Endothelial cell of hepatic sinusoid (primary cell): Measurements from ENCODE around the gene FHIT.
"Not testable (repeated sequence)": the region's sequence is repeated elsewhere in the genome, so short reads cannot be mapped to it uniquely, and the experiment has no call there.

Experiments
- in situ Hi-C: cut with HindIII; loops from 2 replicates; pipeline ENCODE4 v1.10.0; 2017; ENCODE audit warnings: low sequenced_read_pairs

Gene FHIT

DNA sequence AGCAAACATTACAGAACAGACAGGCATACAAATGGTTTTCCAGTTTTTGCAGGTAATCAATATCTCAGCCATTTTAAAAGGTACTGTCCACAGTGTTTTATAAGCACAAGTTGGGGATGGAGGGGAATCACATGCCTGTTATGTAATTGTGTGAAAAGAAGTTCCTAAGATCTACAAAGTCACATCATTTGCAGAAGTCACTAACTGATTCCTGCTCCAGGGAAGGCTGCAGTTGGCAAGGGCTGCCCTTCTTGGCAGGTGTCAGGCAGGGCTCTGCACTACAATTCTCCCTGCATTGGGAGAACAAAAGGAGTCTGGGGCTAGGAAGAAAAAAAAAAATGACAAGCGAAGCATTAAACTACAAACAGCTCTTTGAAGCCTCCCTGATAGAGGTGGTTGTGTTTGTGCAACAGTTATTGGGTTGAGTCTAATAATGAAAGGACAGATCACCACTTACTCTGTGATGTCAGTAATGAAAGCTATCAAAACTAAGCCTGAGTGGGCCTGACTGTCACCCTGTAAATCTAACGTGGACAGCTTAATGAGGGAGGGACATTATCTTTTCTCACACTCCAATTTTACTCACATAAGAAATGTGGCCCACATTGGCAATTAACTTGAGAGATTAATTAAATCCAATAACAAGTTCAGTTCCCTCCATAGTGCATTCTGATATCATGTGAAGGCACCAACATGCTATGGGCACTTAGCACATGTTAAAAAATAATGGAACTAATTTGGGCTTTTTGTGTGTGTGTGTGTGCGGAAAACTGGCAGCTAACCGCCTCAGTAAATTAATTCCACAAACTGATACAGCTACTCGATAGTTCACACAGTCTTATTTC is 242.9 kb downstream of the FHIT start:
- in situ Hi-C loops: no loop called here

DNA sequence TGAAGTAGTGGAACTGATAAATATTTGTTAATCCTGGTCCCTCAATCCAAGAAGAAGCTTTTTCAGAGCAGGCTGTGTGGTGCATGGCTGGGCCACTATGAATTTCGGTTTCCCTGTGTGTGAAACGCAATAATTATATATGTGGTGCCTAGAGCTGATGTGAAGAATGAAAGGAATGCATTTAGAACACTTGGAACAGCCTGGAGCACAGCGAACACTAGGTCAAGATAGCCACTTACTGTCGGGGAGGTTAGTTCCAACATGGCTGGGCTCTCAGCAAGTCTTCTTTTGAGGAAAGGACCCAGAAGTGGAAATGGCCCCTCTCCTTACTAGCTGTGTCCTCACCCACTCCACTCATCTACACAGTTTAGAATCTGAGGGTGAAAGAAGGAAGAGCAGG is 245.7 kb downstream of the FHIT start:
- in situ Hi-C loops: no loop called here

- in situ Hi-C loops: no loop called here
Observed at GRCh38 chr3:60998858-60999257, 252.4 kb downstream of the FHIT start.

- in situ Hi-C loops: no loop called here
Observed at GRCh38 chr3:60992395-60992794, 258.9 kb downstream of the FHIT start.

DNA sequence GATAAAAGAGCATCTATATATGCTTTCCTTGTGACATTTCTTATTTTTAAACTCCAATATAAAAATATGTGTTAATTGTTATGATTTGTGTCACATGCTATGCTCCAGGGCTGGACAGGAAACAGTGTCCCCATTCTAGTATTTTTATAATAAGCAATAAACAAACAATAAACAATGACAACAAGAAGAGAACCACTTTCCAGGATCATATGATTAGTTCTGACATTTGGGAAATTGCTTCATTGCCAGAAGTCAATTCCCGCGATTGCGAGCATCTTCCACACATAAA is 260.9 kb downstream of the FHIT start:
- in situ Hi-C loops: no loop called here

DNA sequence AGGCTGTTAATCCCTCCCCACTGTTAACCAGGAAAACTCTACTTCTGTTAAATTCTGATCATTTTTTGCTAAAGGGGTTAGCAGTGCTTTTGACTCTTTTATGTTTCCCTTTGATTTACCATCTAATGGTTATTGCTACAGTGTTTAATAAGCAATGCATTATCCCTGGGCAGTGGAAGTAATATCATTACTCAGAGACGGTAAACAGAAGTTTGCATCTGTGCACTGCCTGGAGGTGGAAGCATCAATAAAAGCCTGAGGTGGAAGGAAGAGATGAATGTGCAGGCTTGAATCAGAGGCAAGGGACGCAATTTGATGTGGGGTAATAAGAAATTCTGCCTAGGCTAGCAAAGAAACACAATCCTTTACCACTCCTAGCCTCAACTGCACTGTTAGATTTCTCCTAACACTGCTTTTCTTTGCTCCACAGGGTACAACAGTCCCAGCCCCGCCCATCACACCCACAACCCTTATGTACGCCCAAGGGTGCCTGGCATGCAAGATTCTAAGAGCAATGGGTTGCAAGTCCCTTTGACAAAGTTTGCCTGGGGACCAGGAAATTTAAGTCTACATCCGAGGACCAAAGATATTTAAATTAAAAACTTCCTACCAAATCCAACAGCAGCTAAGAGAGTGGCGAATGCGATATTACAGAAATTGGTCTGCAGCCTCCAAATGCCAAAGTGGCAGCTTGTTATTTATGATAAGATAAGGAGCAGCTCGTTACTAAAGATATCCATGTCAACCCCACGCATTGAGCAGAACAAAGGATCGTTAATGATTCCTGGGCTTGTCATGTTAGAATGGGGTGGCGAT is 261.4 kb downstream of the FHIT start:
- in situ Hi-C loops: no loop called here

- in situ Hi-C loops: not testable (repeated sequence)
Observed at GRCh38 chr3:60987191-60987590, 264.1 kb downstream of the FHIT start.

GRCh38 chr3:60986552-60986951 is 264.7 kb downstream of the FHIT start:
- in situ Hi-C loops: no loop called here

DNA sequence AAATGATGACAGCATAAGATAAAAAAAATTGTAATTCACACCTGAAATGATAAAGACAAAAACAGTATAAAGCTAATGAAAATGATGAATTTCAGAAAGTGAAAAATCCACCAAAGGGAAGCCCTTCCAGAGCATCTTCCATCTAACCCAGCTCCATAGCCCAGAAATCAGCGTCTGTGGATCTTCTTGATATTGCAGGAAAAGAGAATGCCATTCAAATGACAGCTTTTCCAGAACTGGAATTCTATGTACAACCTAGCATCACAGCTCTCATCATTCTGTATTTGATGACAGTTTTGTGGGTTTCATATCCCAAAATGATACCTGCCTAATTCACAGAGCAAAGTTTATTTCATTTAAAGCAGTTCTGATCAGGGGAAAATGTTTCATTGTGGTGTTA is 267.3 kb downstream of the FHIT start:
- in situ Hi-C loops: no loop called here

DNA sequence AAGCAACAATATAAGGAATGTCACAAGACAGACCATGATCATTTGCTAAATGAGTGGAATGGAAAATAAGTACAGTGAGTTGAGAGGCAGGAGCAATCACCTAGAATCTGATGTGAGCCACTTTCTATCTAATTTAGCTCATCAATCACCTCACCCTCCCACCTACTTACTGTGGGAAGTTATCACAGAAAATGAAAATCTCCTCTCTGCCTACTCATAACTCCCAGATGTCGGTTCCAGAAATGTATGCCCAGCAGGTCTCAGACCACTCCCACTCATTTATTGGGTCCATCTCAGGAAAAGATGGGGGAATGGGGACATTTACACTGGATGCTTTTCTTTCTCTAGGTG is 270.9 kb downstream of the FHIT start:
- in situ Hi-C loops: no loop called here

- in situ Hi-C loops: no loop called here
Observed at GRCh38 chr3:60979461-60980341, 271.6 kb downstream of the FHIT start.

DNA sequence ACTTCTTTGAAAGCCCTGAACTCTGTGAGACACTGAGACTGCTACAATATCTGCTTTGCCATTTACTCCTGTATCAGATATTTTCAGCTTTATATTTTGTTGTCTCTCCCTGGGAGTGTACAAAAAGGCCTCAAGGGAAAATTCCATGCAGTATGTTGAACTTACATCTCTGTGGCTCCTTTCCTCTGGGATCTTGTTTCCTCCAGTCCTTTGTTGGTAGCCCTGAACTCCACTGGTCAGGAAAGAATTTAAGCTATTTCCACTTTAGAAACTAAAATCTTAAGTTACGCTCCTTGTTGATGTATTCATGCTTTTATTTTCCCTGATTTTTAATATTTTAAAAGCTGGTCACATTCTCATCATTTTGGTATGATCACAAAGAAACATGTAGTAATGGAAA is 277.9 kb downstream of the FHIT start:
- in situ Hi-C loops: no loop called here

DNA sequence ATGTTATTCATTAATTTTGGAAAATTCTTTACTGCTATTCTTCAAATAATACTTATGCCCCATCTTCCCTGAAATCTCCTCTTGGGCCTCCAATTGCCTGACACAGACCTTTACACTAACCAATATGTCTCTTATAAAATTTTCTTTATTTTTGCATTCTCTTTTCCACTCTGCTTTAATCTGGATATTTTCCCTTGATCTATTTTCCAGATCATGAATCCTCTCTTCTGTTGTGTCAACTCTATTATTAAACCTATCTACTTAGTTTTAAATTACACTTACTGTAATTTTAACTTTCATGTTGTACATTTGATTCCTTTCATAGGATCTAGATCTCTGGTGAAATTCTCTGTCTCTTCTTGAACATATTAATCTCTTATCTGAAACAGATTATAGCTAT is 278.7 kb downstream of the FHIT start:
- in situ Hi-C loops: no loop called here

DNA sequence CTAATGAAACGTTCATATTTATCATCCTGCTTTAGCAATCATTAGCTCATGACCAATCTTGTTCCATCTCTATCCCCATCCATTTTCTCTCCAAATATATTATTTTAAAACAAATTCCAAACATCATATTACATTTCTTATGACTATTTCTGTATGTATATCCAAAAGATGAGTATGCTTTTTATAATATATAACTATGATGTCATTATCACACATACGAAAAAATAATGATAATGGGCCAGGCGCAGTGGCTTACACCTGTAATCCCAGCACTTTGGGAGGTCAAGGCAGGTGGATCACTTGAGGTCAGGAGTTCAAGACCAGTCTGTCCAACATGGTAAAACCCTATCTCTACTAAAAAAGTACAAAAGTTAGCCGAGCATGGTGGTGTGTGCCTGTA is 280.4 kb downstream of the FHIT start:
- in situ Hi-C loops: no loop called here

- in situ Hi-C loops: no loop called here
Observed at GRCh38 chr3:60967141-60967540, 284.1 kb downstream of the FHIT start.

DNA sequence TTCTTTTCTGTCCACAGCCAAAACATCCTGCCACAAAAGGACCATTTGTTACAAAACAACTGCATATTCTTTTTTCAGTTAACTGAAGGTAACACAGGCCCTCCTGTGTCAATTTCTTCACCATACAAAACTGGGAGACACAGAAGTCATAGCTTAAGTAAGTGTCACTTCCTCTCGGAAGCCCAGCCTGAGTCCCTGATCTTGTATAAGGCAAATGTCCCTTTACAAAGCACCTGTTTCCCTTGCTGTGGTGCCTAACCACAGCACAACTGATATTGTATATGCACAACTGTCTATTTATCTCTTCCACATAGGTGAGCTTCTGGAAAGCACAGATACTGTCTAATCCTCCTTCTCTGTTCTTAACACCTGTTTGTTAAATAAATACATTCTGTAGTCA is 293.7 kb downstream of the FHIT start:
- in situ Hi-C loops: no loop called here

- in situ Hi-C loops: no loop called here
Observed at GRCh38 chr3:60956729-60957128, 294.5 kb downstream of the FHIT start.

GRCh38 chr3:60955034-60955433 is 296.2 kb downstream of the FHIT start:
- in situ Hi-C loops: no loop called here

DNA sequence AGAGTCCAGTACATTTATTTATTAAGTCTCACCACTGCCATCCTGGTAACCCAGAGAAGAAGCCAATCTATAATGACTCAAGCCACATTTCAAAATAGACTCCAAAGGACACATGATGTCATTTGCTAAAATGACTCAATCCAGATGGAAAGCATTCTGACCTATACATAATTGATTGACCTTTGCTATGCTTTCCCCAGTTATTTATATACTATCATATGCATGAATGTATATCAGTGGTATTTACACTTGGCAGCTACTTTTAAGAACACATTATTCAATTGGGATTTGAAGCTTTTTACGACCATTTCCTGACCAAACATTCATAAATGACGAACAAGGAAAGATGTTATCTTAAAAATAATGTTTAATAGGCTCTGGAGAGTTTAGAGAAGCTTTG is 297.2 kb downstream of the FHIT start:
- in situ Hi-C loops: no loop called here

DNA sequence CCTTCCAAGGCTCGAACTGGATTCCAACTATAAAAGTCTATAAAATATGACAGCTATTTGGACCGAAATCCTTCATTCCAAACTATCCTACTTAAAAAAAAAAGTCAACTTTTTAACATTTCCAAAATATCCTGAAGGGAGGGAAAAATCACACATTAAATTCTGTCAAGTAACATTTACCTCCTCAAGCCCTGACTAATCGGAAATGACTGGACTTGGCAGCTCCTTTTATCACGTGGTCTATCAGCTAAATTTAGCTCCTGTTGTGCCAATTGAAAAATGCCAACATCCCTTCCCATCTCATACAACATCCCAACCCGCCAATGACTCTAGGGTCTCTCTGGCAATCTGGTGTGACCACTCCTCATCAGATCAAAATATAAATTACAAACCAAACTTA is 297.9 kb downstream of the FHIT start:
- in situ Hi-C loops: no loop called here

DNA sequence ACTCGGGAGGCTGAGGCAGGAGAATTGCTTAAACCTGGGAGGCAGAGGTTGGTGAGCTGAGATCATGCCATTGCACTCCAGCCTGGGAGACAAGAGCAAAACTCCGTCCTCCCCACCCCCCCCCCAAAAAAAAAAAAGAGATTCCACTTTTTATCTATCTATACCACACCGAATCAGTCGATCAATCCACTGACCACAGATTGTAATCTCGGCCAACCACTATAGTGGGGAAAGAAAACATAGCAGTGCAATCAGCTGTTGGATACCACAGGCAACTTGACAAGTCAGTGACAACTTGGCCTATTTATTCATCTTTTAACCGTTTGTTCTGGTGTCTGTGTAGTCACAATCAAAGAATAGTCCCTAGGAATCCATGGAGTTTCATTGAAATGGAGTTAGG is 299.2 kb downstream of the FHIT start:
- in situ Hi-C loops: no loop called here

DNA sequence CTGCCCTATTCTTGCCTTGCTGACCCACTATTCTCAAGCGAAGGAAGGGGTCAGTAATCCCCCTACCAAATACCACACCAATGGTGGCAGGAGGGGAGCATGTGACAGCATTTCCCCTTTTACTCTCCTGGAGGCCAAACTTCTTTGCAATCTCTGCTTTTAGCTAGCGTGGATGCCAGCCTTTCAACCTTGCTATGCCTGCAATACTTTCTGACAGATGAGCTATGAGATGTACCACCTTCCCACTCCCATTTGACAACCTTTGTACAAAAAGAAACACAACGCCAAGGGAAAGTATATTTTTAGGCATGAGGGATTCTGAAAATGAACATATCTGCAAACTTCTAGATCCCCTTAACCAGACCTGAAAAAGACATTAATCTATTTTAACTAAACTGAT is 302.1 kb downstream of the FHIT start:
- in situ Hi-C loops: no loop called here
